GM18526 (cell line): Measurements from ENCODE around the gene IRF3.

Experiments used
- POLR2A ChIP-seq: IDR thresholded peaks from 3 replicates; pipeline ENCODE4 v1.6.1; 2011; ENCODE audit not compliant: insufficient read length; ENCODE audit errors: extremely low read depth

IRF3 gene

DNA sequence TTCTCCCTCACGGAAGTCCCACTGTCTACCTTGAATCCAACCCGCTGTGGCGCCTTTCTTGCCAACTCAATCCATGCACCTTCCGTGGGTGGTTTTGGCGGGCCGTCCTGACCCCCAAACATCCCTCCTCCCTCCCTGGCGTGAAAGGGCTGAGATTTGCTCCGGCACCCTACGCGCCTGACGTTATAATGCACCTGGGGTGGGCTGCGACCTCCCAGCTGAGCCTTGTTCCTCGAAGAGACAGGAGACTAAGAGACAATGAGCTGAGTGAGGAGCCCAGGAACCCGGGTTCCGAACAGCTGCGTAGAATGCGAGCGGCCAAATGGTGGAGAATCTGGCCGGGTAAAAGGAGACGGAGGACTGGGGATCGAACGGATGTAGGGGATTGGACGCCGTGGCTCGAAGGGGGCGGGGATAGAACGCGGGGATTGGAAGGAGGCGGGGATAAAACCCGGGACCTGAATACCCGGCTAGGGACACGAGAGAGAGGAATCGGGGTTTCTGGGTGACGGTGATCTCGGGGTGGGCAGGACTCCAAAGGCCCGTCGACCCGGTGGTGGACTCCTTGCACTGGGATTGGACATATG lies 25.1 kb upstream of the IRF3 start, which contains the start of gene CPT1C:
Gene CPT1C, plus strand, starts transcription at position 461 of the 587 bp plus-strand sequence. CDS start 1,137 bp downstream, outside the sequence.
- TF ChIP-seq POLR2A: no peak

DNA sequence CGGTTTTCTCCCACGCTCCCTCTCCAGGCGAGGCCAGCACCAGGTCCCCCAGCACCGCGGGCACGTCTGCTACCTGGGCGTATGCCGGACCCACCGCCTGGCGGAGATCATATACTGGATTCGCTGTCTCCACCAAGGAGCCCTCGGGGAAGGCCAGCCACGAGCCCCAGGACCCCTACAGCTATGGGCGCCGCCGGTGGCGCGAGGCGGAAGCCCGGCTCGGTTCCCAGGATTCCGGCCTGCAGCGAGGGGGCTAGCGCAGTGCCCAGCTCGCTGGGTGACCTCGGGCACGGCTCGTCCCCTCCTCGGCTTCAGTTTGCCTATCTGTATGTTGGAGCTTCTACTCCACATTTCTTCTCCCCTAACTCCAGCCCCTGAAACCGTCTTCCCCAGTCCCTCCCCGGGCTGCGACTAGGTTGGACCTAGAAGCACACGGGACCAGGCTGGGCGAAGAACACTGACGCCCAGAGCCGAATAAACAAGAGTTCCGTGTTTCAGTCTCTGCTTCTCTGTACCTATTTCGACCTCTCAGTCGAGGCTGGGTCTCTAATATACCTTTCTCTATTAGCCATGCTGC lies 24.5 kb upstream of the IRF3 start:
- no peak for TF ChIP-seq POLR2A

DNA sequence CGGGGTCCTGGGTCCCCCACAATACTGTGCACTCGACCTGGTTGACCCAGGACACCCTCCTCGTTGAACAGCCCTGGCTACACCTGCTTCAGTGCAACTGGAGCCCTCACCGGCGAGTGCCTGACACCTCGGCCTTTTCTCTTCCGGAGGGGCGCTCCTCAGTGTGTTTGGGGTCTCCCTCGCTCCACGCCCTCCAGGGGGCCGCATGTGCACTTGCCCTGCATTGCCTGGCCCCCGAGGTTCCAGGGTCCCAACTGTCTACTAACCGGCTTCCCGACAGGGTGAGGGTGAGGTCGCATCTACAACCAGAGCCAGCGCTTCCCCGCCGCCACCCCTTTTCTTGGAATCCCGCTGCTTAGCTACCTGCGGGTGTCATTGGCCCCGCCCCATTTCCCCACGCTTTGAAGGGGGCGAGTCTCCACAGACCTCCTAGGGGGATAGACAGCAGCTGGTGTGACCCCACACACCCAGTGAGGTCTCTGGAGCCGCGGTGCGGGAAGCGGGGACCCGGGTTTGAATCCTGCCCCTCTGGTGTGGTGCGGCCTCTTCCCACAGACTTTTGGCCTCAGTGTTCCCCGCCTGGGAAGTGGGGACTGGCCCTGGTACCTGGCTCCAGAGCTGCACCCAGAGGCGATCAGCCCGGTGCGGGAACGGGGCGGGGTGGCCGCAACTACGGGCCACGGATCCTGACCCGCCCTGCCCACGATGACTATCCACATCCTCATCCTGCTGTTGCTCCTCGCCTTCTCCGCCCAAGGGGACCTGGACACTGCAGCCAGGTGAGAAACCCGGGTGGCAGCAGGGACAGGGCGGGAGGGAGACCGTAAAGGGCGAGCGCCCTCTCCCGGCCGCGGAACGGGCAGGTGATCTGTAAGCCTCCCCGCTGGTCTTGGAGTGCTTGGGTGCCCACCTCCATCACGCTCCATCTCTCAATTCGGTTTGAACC lies 23.7 kb upstream of the IRF3 start, which contains the start of gene ADM5:
Gene ADM5, plus strand, starts transcription at position 462 of the 946 bp plus-strand sequence. Its CDS starts 244 bp downstream, at position 706.
- no peak for TF ChIP-seq POLR2A

DNA sequence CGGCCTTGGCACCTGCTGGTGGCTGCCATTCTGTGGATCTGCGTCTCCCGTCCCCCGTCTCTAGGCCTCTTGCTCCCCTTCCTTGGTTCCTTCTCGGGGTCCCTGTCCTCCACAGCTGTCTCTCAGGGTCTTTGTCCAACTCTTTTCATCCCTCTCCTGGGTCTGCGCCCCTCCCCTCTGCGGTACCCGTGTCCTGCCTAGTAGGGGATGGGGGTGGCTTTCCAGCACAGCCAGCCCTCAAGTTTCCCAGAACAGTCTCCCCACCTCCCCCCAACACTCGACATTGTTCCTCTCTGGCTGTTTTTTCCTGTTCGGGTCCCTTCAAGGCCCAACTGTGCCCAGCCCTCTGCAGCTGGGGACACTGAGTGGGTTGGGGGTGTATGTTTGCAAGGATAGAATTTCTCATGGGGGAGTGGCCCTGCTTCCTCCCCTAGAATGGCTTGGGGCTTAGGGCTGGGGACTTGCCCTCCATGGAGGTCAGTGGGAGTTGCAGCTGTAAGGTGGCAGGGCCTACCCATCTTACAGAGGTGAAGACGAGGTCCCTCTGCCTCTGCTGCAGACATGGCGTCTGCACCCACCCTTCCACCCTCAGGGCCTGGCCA lies 23.0 kb upstream of the IRF3 start:
- no peak for TF ChIP-seq POLR2A

DNA sequence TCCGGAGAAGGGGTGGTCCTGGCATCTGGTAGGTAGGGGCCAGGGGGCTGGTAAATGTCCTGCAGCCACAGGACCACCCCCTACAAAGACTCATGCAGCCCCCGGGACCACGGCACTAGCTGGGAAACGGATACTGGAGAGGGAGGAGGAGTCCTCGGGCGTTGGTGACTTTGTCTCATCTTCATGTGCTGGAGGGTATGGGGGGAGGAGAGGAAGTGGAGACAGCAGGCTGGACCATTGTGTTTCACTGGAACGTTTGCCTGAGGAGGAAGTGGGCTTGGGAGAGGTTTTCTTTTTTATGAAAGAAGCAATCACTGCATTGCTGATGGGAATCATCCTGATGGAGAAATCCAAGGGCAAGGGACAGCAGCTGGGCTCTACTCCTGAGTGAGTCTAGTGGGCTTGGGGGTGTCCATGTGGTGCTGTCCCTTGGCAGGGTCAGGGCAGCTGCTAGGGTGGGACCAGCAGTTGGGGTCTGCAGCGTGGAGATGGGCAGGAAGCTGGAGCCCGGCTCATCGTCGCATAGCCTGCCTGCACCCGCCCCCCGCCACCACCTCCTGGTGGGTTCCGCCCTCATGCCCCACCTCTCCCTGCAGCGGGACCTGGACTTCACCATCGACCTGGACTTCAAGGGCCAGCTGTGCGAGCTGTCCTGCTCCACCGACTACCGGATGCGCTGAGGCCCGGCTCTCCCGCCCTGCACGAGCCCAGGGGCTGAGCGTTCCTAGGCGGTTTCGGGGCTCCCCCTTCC lies 22.1 kb upstream of the IRF3 start:
- no peak for TF ChIP-seq POLR2A

DNA sequence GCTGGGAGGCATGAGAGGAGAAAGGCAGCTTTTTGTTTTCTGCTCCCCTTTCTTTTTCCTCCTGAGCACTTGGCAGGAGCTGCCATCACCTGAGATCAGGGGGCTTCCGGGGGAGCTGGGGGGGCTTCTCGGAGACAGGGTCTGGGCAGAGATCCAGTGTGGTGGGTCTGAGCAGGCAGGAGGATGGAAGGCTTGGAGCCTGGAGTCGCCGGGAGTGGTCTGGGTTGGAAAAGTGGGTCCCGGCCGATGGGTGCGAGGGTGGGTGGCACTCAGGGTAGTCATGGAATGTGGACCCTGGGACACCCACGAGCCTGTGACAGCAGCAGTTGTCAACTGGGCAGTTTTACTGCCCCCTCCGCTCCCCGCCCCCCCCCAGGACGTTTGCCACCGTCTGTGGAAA lies 21.5 kb upstream of the IRF3 start:
- TF ChIP-seq POLR2A: no peak

DNA sequence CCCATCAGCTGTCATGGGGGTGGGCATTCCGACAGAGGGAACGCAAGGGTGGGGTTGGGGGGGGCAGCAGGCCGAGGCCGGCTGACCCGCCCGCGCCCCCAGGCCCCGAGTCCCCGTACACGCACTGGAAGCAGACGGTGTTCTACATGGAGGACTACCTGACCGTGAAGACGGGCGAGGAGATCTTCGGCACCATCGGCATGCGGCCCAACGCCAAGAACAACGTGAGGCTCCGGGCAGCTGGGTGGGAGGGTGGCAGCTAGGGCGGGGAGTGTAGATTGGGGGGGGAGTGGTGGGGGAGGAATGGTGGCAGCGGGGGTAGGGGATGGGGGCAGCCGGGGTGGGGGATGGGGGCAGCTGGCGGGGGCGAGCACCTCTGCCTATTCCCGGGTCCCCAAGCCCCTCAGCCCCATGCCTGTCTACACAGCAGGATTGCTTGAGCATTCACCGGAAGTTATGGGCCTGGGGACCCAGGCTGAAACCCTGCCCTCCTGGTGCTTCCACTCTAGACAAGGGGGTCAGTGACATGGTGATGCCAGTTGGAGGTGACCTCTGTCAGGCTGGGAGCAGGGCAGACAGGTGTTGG lies 20.9 kb upstream of the IRF3 start:
- TF ChIP-seq POLR2A: no peak

DNA sequence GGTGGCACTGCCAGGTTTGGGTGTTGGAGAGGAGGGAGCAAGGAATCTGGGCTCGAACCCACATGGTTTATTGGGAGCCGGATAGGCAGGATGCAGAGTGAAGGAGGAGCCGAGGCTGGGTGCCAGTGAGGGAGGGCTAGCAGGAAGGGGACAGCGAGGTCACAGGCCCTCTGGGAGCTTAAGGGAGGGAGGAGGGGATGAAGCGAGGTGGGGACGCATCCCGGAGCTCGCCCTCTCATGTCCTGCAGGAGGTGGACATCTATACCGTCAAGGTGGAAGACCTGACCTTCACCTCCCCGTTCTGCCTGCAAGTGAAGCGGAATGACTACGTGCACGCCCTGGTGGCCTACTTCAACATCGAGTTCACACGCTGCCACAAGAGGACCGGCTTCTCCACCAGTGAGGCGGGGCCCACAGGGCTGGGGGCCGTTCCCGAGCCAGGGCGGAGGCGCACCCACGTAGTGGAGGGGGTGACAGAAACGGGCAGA lies 20.2 kb upstream of the IRF3 start:
- no peak for TF ChIP-seq POLR2A

DNA sequence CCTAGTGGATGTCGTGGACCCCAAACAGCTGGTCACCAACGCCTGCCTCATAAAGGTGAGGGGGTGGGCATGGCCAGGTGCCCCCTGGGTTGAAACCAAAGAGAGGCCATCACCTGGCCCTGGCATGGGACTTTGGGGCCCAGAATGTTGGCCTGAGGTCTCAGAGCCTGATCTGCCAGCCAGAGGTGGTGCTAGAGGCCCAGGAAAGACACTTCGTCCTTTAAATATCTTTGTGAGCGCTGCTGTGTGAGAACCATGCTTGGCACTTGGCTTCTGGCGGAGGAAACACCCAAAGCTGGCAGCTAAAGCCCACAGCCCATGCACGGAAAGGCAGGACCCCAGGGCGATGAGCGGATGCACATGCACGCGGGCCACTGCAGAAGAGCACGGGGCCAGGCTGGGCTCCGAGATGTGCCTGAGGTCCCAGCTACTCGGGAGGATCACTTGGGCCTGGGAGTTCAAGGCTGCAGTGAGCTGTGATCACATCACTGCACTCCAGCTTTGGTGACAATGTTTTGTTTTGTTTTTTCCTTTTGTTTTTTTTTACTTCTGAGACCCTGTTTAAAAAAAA lies 19.4 kb upstream of the IRF3 start:
- no peak for TF ChIP-seq POLR2A

DNA sequence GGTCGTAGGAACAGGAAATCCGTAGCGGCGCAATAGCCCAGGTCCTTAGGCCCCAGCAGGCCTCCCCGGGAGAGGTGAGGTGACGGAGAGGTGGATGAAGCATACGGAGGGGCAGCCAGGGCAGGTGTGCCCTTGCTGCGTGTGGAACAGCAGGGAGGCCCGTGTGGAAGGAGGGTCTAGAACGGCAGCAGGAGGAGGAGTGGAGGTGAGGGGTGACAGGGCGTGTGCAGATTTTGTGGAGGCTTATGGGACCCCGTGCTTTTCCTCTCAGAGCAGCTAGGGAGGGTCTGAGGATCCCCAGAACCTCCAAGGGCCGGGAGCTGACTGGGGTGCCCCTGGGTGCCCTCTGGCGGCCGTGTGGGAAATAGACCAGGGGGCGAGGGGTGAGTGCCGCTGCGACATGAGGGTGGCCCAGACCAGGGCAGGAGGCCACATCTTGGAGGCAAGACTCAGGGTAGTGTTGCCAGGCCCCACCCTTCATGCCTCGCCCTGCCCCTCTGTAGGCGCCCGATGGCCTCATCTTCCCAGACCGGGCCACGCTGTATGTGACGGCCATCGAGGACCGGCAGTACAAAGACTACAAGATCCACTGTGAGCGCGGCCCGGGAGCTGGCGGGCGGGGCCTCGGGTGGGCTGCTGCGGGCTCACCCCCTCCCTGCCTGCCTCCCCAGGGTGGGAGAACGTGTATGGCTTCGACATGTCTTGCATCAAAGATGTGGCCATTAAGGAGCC lies 18.8 kb upstream of the IRF3 start:
- TF ChIP-seq POLR2A: no peak

DNA sequence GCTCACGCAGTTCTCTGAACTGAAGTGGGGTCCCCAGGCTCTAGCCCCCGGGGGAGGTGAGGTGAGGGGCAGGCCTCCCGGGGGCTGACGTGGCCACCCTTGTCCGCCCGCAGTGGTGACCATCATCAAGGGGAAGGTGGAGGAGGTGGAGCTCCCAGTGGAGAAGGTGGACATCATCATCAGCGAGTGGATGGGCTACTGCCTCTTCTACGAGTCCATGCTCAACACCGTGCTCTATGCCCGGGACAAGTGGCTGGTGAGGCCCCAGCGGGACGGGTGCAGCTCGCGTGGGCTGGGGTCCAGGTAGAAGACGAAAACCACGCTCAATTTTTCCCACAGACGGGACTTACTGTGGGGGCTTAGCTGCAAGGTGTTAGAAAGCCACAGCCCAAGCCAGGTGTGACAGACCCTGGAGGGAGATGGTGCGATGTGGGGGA lies 18.2 kb upstream of the IRF3 start:
- no peak for TF ChIP-seq POLR2A

DNA sequence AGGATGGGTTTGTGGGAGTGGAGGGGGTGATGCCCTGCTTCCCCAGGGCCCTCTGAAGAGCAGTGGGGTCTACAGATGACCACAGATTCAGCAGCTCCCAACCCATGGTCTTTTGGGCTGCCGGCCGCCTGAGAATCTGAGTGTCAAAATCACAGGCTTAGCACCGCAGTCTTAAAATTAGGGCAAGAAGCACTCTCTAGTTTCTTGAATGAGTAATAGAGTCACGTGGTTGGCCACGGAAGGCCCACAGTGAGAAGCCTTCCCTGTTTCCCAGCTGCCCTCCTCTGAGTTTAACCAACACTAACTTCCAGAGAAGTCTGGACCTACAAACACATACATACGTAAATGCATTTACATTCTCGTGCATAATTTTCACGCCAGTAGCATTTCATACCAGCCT lies 16.6 kb upstream of the IRF3 start:
- no peak for TF ChIP-seq POLR2A

DNA sequence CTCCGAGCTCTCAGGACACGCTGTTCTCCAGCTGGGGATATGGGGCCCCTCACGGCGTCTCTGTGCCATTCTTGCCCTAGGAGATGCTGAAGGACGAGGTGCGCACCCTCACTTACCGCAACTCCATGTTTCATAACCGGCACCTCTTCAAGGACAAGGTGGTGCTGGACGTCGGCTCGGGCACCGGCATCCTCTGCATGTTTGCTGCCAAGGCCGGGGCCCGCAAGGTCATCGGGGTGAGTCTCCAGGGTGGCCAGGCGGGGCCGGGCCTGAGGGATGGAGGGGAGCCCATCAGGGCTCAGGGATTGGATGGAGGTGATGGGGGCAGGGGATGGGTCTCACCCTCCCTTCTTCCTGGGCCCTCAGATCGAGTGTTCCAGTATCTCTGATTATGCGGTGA lies 16.2 kb upstream of the IRF3 start:
- no peak for TF ChIP-seq POLR2A
